Islet precursor cell (in vitro differentiated cells): ENCODE results near the gene YAP1.
"Not testable (repeated sequence)": the region's sequence is repeated elsewhere in the genome, so short reads cannot be mapped to it uniquely, and the experiment has no call there.

Source experiments
- DNase-seq: peaks from one replicate; pipeline ENCODE4 v3.0.0-alpha.2; 2018

The YAP1 gene

GRCh38 chr11:102244681-102245409 lies 134.6 kb downstream of the YAP1 start:
- DNase-seq, result peak; percentile 94

- DNase-seq, result no peak
These were observed 141.2 kb downstream of the YAP1 start for GRCh38 chr11:102251423-102251822.

- DNase-seq, result no peak
These were observed 142.2 kb downstream of the YAP1 start for GRCh38 chr11:102252339-102252891.

GRCh38 chr11:102253020-102253715 lies 142.9 kb downstream of the YAP1 start:
- peak; percentile 76 for DNase-seq

- no peak for DNase-seq
These were observed 143.8 kb downstream of the YAP1 start for GRCh38 chr11:102254047-102254446.

GRCh38 chr11:102256251-102256650 lies 146.0 kb downstream of the YAP1 start:
- DNase-seq, result peak; percentile 92

GRCh38 chr11:102260241-102260640 lies 150.0 kb downstream of the YAP1 start:
- DNase-seq, result no peak

- DNase-seq, result no peak
These were observed 153.2 kb downstream of the YAP1 start for GRCh38 chr11:102263379-102264003.

GRCh38 chr11:102264704-102265103 lies 154.5 kb downstream of the YAP1 start:
- DNase-seq, result not testable (repeated sequence)

GRCh38 chr11:102266099-102266498 lies 155.9 kb downstream of the YAP1 start:
- no peak for DNase-seq

GRCh38 chr11:102267609-102268008 lies 157.4 kb downstream of the YAP1 start:
- DNase-seq, result no peak

- DNase-seq, result peak; percentile 97
These were observed 158.1 kb downstream of the YAP1 start for GRCh38 chr11:102268083-102268984.

- DNase-seq, result no peak
These were observed 158.8 kb downstream of the YAP1 start for GRCh38 chr11:102268985-102269470.

GRCh38 chr11:102269927-102270326 lies 159.7 kb downstream of the YAP1 start:
- DNase-seq, result no peak

GRCh38 chr11:102272047-102272824 lies 162.0 kb downstream of the YAP1 start:
- no peak for DNase-seq

GRCh38 chr11:102274628-102275027 lies 164.4 kb downstream of the YAP1 start:
- DNase-seq, result no peak

GRCh38 chr11:102276362-102276761 lies 166.1 kb downstream of the YAP1 start:
- DNase-seq, result no peak

GRCh38 chr11:102276783-102277182 lies 166.5 kb downstream of the YAP1 start:
- DNase-seq, result peak; percentile 68

GRCh38 chr11:102279641-102280170 lies 169.5 kb downstream of the YAP1 start:
- DNase-seq, result no peak

GRCh38 chr11:102280245-102280833 lies 170.1 kb downstream of the YAP1 start:
- no peak for DNase-seq
